HEK293 (cell line): ENCODE data around the gene DNAH7.
"Not testable (repeated sequence)": the region's sequence is repeated elsewhere in the genome, so short reads cannot be mapped to it uniquely, and the experiment has no call there.

Source experiments
- CTCF ChIA-PET: fragments of 350-600 bp; formaldehyde crosslinking; extraction: SDS; loops from one replicate; lab custom pipeline; 2021; ENCODE audit warnings: antibody characterized with exemption; lab: Yijun Ruan, JAX
- POLR2A ChIA-PET: fragments of 300-600 bp; formaldehyde crosslinking; extraction: SDS; loops from one replicate; lab custom pipeline; 2020; ENCODE audit warnings: antibody characterized with exemption, inconsistent platforms; lab: Yijun Ruan, JAX
- H3K27ac ChIP-seq: fragments of 200-500 bp; sonication (Bioruptor generic); 2 replicates; pipeline ENCODE4 v1.5.1; 2014; ENCODE audit warnings: low read depth, low read length, control low read depth, inconsistent platforms; ENCODE audit errors: extremely low read depth
- H3K36me3 ChIP-seq, 2 experiments: fragments of 200-500 bp in 1 of 2; sonication (Bioruptor generic) in 1 of 2; 1 replicate in 1 of 2; 2 replicates in 1 of 2; pipeline ENCODE4 v1.5.1; 2014 to 2017; ENCODE audit warnings: inconsistent platforms in 2 of 2, low read length in 2 of 2; ENCODE audit not compliant: control insufficient read depth in 2 of 2, insufficient read depth in 1 of 2
- H3K4me1 ChIP-seq: fragments of 200-500 bp; sonication (Bioruptor generic); 2 replicates; pipeline ENCODE4 v1.5.1; 2014; ENCODE audit warnings: mild to moderate bottlenecking, low read length, inconsistent platforms; ENCODE audit not compliant: control insufficient read depth, insufficient read depth
- H3K4me3 ChIP-seq: 2 replicates; pipeline ENCODE4 v1.5.1; 2011; ENCODE audit warnings: low read depth, mild to moderate bottlenecking, control low read depth, low read length, moderate library complexity
- H3K9me3 ChIP-seq: fragments of 200-500 bp; sonication (Bioruptor generic); 2 replicates; pipeline ENCODE4 v1.5.1; 2014; ENCODE audit warnings: low read depth, low read length, inconsistent platforms; ENCODE audit not compliant: control insufficient read depth, insufficient read depth
- EGR2 ChIP-seq: fragments of 450-650 bp; formaldehyde crosslinking; IDR thresholded peaks from 2 replicates; pipeline ENCODE4 v1.5.1; 2016; ENCODE audit warnings: low read depth, missing biosample characterization, missing genetic modification characterization
- GLIS1 ChIP-seq: fragments of 450-650 bp; formaldehyde crosslinking; IDR thresholded peaks from 2 replicates; pipeline ENCODE4 v1.5.1; 2016; ENCODE audit warnings: missing biosample characterization, missing genetic modification characterization
- KLF1 ChIP-seq: fragments of 450-650 bp; formaldehyde crosslinking; IDR thresholded peaks from 2 replicates; pipeline ENCODE4 v1.5.1; 2016; ENCODE audit warnings: missing biosample characterization, missing genetic modification characterization
- WT1 ChIP-seq: fragments of 450-650 bp; formaldehyde crosslinking; IDR thresholded peaks from 2 replicates; pipeline ENCODE4 v1.5.1; 2016; ENCODE audit warnings: missing biosample characterization, missing genetic modification characterization
- YY2 ChIP-seq: fragments of 450-650 bp; formaldehyde crosslinking; IDR thresholded peaks from 2 replicates; pipeline ENCODE4 v1.5.1; 2016; ENCODE audit warnings: missing biosample characterization, missing genetic modification characterization
- ZFHX2 ChIP-seq: fragments of 450-650 bp; formaldehyde crosslinking; conservative IDR thresholded peaks from 2 replicates; pipeline ENCODE4 v1.5.1; 2016; ENCODE audit warnings: missing biosample characterization, missing genetic modification characterization
- ZFP3 ChIP-seq: fragments of 450-650 bp; formaldehyde crosslinking; IDR thresholded peaks from 2 replicates; pipeline ENCODE4 v1.5.1; 2016; ENCODE audit warnings: low read depth, missing biosample characterization, missing genetic modification characterization
- ZNF132 ChIP-seq: fragments of 450-650 bp; formaldehyde crosslinking; IDR thresholded peaks from 2 replicates; pipeline ENCODE4 v1.5.1; 2017; ENCODE audit warnings: missing biosample characterization, missing genetic modification characterization, borderline replicate concordance
- ZNF184 ChIP-seq: fragments of 450-650 bp; IDR thresholded peaks from 2 replicates; pipeline ENCODE4 v1.5.1; 2018; ENCODE audit warnings: missing biosample characterization, mild to moderate bottlenecking, missing genetic modification characterization
- ZNF350 ChIP-seq: fragments of 450-650 bp; formaldehyde crosslinking; IDR thresholded peaks from 2 replicates; pipeline ENCODE4 v1.5.0; 2017; ENCODE audit warnings: missing biosample characterization, mild to moderate bottlenecking, missing genetic modification characterization
- ZNF354C ChIP-seq: fragments of 450-650 bp; formaldehyde crosslinking; IDR thresholded peaks from 2 replicates; pipeline ENCODE4 v1.5.1; 2016; ENCODE audit warnings: missing biosample characterization, missing genetic modification characterization, low read depth, borderline replicate concordance
- ZNF561 ChIP-seq: fragments of 450-650 bp; IDR thresholded peaks from 2 replicates; pipeline ENCODE4 v1.5.1; 2018; ENCODE audit warnings: missing biosample characterization, missing genetic modification characterization, borderline replicate concordance
- ZNF623 ChIP-seq: fragments of 450-650 bp; formaldehyde crosslinking; IDR thresholded peaks from 2 replicates; pipeline ENCODE4 v1.5.1; 2016; ENCODE audit warnings: missing biosample characterization, missing genetic modification characterization
- ZNF654 ChIP-seq: fragments of 450-650 bp; formaldehyde crosslinking; IDR thresholded peaks from 2 replicates; pipeline ENCODE4 v1.5.1; 2016; ENCODE audit warnings: low read depth, missing biosample characterization, missing genetic modification characterization
- ZNF747 ChIP-seq: fragments of 450-650 bp; formaldehyde crosslinking; IDR thresholded peaks from 2 replicates; pipeline ENCODE4 v1.5.1; 2016; ENCODE audit warnings: missing biosample characterization, missing genetic modification characterization
- ZNF792 ChIP-seq: fragments of 450-650 bp; formaldehyde crosslinking; IDR thresholded peaks from 2 replicates; pipeline ENCODE4 v1.5.1; 2016; ENCODE audit warnings: missing biosample characterization, missing genetic modification characterization
- TF ChIP-seq, protein P1 (sequence below): sonication (generic); formaldehyde crosslinking; IDR thresholded peaks from 2 replicates; pipeline ENCODE4 v1.8.1; 2022; ENCODE audit warnings: mild to moderate bottlenecking, moderate library complexity, missing genetic modification reagents
- TF ChIP-seq, protein P2 (sequence below): fragments of 450-650 bp; formaldehyde crosslinking; IDR thresholded peaks from 2 replicates; pipeline ENCODE4 v1.5.1; 2016; ENCODE audit warnings: missing biosample characterization, missing genetic modification characterization
- TF ChIP-seq, protein P3 (sequence below): fragments of 450-650 bp; formaldehyde crosslinking; IDR thresholded peaks from 2 replicates; pipeline ENCODE4 v1.5.1; 2016; ENCODE audit warnings: missing biosample characterization, missing genetic modification characterization
- TF ChIP-seq, protein P4 (sequence below): fragments of 450-650 bp; formaldehyde crosslinking; conservative IDR thresholded peaks from 2 replicates; pipeline ENCODE4 v1.5.1; 2016; ENCODE audit warnings: low read depth, missing biosample characterization, missing genetic modification characterization
- TF ChIP-seq, protein P5 (sequence below): fragments of 450-650 bp; formaldehyde crosslinking; IDR thresholded peaks from 2 replicates; pipeline ENCODE4 v1.5.1; 2017; ENCODE audit warnings: missing biosample characterization, missing genetic modification characterization

Gene DNAH7

DNA sequence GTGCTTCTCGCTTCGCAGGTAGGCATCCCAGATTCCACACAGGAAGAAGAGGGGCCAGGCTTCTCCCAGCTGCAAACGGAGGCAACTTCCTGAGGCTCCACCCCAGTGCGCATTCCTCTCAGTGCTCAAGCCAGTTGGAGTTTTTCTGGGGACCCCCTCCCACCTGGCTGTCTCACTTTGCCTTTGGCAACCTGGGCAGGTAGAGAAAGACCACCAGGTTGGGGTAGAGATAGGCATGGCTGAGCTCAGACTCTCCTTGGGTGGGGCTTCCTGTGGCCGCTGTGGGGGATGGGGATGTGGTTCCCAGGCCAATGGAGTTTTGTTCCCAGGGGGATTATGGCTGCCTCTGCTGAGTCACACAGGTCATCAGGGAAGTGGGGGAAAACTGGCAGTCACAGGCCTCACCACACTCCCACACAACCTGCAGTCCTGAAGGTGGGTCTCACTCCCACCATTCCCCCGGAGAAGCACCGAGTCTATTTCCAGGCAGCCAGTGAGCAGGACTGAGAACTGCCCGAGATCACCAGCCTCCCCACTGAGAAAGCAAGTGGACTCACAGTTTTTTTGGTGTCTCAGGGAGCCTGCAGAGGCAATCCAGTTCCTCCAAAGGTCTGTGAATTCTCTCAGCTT is 373.5 kb downstream of the DNAH7 start:
- Histone ChIP-seq H3K27ac (no peak overlapping the region; the same call in 1 of the 2 replicates), H3K36me3 (no peaks in the 10 kb centered on the region), H3K4me3 (no peak overlapping the region), H3K4me1 (no peaks in the 10 kb centered on the region), H3K9me3 (no peaks in the 10 kb centered on the region; the same call in 1 of the 2 replicates)
- POLR2A ChIA-PET = no interaction called here
- CTCF ChIA-PET = interaction anchor here (0.5 kb wide), 1 partner anchor 692 kb away, joined by 3 read pairs; no protein-coding TSS in a partner anchor
- 0 out of 2 replicates have a peak, but pooled peaks have one; percentile 39 for TF ChIP-seq YY2 (tag by site-specific recombination)
- TF ChIP-seq, protein P1, sequence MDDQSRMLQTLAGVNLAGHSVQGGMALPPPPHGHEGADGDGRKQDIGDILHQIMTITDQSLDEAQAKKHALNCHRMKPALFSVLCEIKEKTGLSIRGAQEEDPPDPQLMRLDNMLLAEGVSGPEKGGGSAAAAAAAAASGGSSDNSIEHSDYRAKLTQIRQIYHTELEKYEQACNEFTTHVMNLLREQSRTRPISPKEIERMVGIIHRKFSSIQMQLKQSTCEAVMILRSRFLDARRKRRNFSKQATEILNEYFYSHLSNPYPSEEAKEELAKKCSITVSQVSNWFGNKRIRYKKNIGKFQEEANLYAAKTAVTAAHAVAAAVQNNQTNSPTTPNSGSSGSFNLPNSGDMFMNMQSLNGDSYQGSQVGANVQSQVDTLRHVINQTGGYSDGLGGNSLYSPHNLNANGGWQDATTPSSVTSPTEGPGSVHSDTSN (CRISPR knock-in tag) = no peak
- peak; percentile 75 for TF ChIP-seq ZFHX2 (tag by site-specific recombination)
- no peak for TF ChIP-seq ZNF654 (tag by site-specific recombination)
- TF ChIP-seq, protein P2, sequence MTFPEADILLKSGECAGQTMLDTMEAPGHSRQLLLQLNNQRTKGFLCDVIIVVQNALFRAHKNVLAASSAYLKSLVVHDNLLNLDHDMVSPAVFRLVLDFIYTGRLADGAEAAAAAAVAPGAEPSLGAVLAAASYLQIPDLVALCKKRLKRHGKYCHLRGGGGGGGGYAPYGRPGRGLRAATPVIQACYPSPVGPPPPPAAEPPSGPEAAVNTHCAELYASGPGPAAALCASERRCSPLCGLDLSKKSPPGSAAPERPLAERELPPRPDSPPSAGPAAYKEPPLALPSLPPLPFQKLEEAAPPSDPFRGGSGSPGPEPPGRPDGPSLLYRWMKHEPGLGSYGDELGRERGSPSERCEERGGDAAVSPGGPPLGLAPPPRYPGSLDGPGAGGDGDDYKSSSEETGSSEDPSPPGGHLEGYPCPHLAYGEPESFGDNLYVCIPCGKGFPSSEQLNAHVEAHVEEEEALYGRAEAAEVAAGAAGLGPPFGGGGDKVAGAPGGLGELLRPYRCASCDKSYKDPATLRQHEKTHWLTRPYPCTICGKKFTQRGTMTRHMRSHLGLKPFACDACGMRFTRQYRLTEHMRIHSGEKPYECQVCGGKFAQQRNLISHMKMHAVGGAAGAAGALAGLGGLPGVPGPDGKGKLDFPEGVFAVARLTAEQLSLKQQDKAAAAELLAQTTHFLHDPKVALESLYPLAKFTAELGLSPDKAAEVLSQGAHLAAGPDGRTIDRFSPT (tag by site-specific recombination) = no peak
- TF ChIP-seq GLIS1 (tag by site-specific recombination) = peak; percentile 47; the same call in 1 of the 2 replicates
- peak; percentile 71 for TF ChIP-seq EGR2
- TF ChIP-seq, protein P3, sequence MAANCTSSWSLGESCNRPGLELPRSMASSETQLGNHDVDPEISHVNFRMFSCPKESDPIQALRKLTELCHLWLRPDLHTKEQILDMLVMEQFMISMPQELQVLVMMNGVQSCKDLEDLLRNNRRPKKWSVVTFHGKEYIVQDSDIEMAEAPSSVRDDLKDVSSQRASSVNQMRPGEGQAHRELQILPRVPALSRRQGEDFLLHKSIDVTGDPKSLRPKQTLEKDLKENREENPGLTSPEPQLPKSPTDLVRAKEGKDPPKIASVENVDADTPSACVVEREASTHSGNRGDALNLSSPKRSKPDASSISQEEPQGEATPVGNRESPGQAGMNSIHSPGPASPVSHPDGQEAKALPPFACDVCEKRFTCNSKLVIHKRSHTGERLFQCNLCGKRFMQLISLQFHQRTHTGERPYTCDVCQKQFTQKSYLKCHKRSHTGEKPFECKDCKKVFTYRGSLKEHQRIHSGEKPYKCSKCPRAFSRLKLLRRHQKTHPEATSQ (tag by site-specific recombination) = no peak
- no peak for TF ChIP-seq ZNF623
- TF ChIP-seq ZNF792 (tag by site-specific recombination) = no peak
- TF ChIP-seq, protein P4, sequence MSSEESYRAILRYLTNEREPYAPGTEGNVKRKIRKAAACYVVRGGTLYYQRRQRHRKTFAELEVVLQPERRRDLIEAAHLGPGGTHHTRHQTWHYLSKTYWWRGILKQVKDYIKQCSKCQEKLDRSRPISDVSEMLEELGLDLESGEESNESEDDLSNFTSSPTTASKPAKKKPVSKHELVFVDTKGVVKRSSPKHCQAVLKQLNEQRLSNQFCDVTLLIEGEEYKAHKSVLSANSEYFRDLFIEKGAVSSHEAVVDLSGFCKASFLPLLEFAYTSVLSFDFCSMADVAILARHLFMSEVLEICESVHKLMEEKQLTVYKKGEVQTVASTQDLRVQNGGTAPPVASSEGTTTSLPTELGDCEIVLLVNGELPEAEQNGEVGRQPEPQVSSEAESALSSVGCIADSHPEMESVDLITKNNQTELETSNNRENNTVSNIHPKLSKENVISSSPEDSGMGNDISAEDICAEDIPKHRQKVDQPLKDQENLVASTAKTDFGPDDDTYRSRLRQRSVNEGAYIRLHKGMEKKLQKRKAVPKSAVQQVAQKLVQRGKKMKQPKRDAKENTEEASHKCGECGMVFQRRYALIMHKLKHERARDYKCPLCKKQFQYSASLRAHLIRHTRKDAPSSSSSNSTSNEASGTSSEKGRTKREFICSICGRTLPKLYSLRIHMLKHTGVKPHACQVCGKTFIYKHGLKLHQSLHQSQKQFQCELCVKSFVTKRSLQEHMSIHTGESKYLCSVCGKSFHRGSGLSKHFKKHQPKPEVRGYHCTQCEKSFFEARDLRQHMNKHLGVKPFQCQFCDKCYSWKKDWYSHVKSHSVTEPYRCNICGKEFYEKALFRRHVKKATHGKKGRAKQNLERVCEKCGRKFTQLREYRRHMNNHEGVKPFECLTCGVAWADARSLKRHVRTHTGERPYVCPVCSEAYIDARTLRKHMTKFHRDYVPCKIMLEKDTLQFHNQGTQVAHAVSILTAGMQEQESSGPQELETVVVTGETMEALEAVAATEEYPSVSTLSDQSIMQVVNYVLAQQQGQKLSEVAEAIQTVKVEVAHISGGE (tag by site-specific recombination) = no peak
- TF ChIP-seq ZNF747 = no peak
- TF ChIP-seq, protein P5, sequence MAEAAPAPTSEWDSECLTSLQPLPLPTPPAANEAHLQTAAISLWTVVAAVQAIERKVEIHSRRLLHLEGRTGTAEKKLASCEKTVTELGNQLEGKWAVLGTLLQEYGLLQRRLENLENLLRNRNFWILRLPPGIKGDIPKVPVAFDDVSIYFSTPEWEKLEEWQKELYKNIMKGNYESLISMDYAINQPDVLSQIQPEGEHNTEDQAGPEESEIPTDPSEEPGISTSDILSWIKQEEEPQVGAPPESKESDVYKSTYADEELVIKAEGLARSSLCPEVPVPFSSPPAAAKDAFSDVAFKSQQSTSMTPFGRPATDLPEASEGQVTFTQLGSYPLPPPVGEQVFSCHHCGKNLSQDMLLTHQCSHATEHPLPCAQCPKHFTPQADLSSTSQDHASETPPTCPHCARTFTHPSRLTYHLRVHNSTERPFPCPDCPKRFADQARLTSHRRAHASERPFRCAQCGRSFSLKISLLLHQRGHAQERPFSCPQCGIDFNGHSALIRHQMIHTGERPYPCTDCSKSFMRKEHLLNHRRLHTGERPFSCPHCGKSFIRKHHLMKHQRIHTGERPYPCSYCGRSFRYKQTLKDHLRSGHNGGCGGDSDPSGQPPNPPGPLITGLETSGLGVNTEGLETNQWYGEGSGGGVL (tag by site-specific recombination) = peak; percentile 29; the same call in 1 of the 2 replicates
- no peak for TF ChIP-seq ZNF132

DNA sequence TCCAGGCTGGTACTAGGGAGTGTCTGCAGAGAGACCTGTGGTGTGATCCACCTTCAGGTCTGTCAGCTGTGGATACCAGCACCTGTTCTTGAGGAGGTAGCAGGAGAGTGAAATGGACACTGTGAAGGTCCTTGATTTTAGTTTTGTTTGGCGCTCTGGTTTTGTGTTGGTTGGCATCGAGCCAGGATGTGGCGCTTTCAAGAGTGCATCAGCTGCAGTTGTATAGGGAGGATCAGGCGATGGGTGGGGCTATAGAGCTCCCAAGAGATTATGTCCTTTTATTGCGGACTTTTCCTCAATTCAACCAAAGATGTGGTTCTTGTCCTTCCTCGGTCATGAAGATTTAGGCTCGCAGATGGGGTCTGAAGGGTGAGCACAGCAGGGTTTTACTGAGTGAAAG is 374.1 kb downstream of the DNAH7 start:
- no peak for TF ChIP-seq ZNF354C
- peak; percentile 33; the same call in 1 of the 2 replicates for TF ChIP-seq WT1 (tag by site-specific recombination)
- no peak for TF ChIP-seq ZNF350 (tag by site-specific recombination)
- TF ChIP-seq ZNF184 (tag by site-specific recombination) = no peak
- TF ChIP-seq KLF1 (tag by site-specific recombination) = 0 out of 2 replicates have a peak, but pooled peaks have one; percentile 27
- 0 out of 2 replicates have a peak, but pooled peaks have one; percentile 39 for TF ChIP-seq ZNF561 (tag by site-specific recombination)
- TF ChIP-seq ZFP3 (tag by site-specific recombination) = no peak
- POLR2A ChIA-PET = no interaction called here
- Histone ChIP-seq H3K9me3 (no peaks in the 10 kb centered on the region), H3K27ac (no peak overlapping the region; the same call in 1 of the 2 replicates), H3K4me1 (no peaks in the 10 kb centered on the region), H3K36me3 (no peaks in the 10 kb centered on the region), H3K4me3 (no peak overlapping the region)
- CTCF ChIA-PET = interaction anchor here (0.5 kb wide), 1 partner anchor 693 kb away, joined by 3 read pairs; no protein-coding TSS in a partner anchor

DNA sequence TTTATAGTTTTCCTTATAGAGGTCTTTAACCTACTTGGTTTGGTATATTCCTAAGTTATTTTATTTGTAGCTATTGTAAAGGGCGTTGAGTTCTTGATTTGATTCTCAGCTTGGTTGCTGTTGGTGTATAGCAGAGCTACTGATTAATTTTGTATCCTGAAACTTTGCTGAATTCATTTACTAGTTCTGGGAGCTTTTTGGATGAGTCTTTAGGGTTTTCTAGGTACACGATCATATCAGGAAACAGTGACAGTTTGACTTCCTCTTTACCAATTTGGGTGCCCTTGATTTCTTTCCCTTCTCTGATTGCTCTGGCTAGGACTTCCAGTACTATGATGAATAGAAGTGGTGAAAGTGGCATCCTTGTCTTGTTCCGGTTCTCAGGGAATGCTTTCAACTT is 376.1 kb downstream of the DNAH7 start:
- not testable (repeated sequence) for H3K36me3 ChIP-seq

More for the DNA sequence above, 376.1 kb downstream of the DNAH7 start:
- POLR2A ChIA-PET, H3K27ac ChIP-seq, H3K4me1 ChIP-seq, H3K4me3 ChIP-seq, H3K9me3 ChIP-seq, CTCF ChIA-PET: not testable (repeated sequence)
